Neural cell (in vitro differentiated cells): ENCODE results near the gene LCE2A. TPM values are rescaled to one million over a fixed set of nuclear protein-coding genes. Genes with fewer than 3 reads are reported as not detected.

Experiments
- H2AFZ ChIP-seq: fragments of 200-600, 300-800 bp; sonication (generic), shearing (Covaris generic); 2 replicates; pipeline ENCODE4 v1.6.0; 2014; ENCODE audit warnings: low read depth, mild to moderate bottlenecking, antibody characterized with exemption, low read length, moderate library complexity
- H3F3A ChIP-seq: fragments of 200-600 bp; shearing (Covaris generic); 2 replicates; pipeline ENCODE4 v1.6.1; 2016; ENCODE audit warnings: mild to moderate bottlenecking, moderate library complexity, mixed read lengths, antibody characterized with exemption, low read length; ENCODE audit not compliant: insufficient read depth, poor library complexity, severe bottlenecking
- H3K27ac ChIP-seq: fragments of 200-600, 300-800 bp; sonication (generic), shearing (Covaris generic); 2 replicates; pipeline ENCODE4 v1.5.1; 2014; ENCODE audit warnings: mild to moderate bottlenecking, low read length, moderate library complexity
- H3K27me3 ChIP-seq: fragments of 300-800, 200-600 bp; sonication (generic), shearing (Covaris generic); 2 replicates; pipeline ENCODE4 v1.6.0; 2014; ENCODE audit warnings: mild to moderate bottlenecking, low read depth, low read length, moderate library complexity; ENCODE audit not compliant: insufficient read depth
- H3K36me3 ChIP-seq: fragments of 300-800, 200-600 bp; sonication (generic), shearing (Covaris generic); 2 replicates; pipeline ENCODE4 v1.5.1; 2014; ENCODE audit warnings: mild to moderate bottlenecking, antibody characterized with exemption, low read length, moderate library complexity; ENCODE audit not compliant: insufficient read depth
- H3K4me2 ChIP-seq: fragments of 300-800, 200-600 bp; sonication (generic), shearing (Covaris generic); 2 replicates; pipeline ENCODE4 v1.6.0; 2014; ENCODE audit warnings: mild to moderate bottlenecking, low read length
- H3K4me3 ChIP-seq: fragments of 300-800, 200-600 bp; sonication (generic), shearing (Covaris generic); 2 replicates; pipeline ENCODE4 v1.5.1; 2014; ENCODE audit warnings: mild to moderate bottlenecking, low read length, moderate library complexity
- H3K79me2 ChIP-seq: fragments of 200-600 bp; shearing (Covaris generic); replicated peaks from 2 replicates; pipeline ENCODE4 v1.6.0; 2014; ENCODE audit warnings: mild to moderate bottlenecking, low read length, moderate library complexity; ENCODE audit not compliant: insufficient read depth
- H3K9ac ChIP-seq: fragments of 300-800, 200-600 bp; sonication (generic), shearing (Covaris generic); 2 replicates; pipeline ENCODE4 v1.6.1; 2016; ENCODE audit warnings: mild to moderate bottlenecking, low read length, mixed read lengths
- H3K9me2 ChIP-seq: fragments of 200-600 bp; shearing (Covaris generic); 2 replicates; pipeline ENCODE4 v1.6.1; 2016; ENCODE audit warnings: mild to moderate bottlenecking, low read length, mixed read lengths; ENCODE audit not compliant: insufficient read depth
- H3K9me3 ChIP-seq: fragments of 200-600, 300-800 bp; sonication (generic), shearing (Covaris generic); 2 replicates; pipeline ENCODE4 v1.6.1; 2016; ENCODE audit warnings: mild to moderate bottlenecking, mixed run types, low read length, moderate library complexity, mixed read lengths
- H4K20me1 ChIP-seq: fragments of 200-600 bp; shearing (Covaris generic); 2 replicates; pipeline ENCODE4 v1.6.1; 2016; ENCODE audit warnings: mild to moderate bottlenecking, mixed run types; ENCODE audit not compliant: insufficient read depth
- EP300 ChIP-seq: fragments of 450-650 bp; conservative IDR thresholded peaks from 2 replicates; pipeline ENCODE4 v1.6.1; 2014; ENCODE audit warnings: antibody characterized with exemption, mild to moderate bottlenecking, moderate library complexity; ENCODE audit not compliant: poor library complexity, severe bottlenecking
- EZH2 ChIP-seq: fragments of 200-600, 300-800 bp; shearing (Covaris generic), sonication (generic); IDR thresholded peaks from 2 replicates; pipeline ENCODE4 v1.6.1; 2014; ENCODE audit warnings: antibody characterized with exemption, low read length, borderline replicate concordance, mild to moderate bottlenecking; ENCODE audit not compliant: insufficient read depth, poor library complexity, severe bottlenecking
- MXI1 ChIP-seq: fragments of 450-650 bp; conservative IDR thresholded peaks from 2 replicates; pipeline ENCODE4 v1.6.1; 2014; ENCODE audit warnings: antibody characterized with exemption, mild to moderate bottlenecking; ENCODE audit not compliant: poor library complexity, severe bottlenecking
- POLR2AphosphoS5 ChIP-seq: IDR thresholded peaks from 2 replicates; pipeline ENCODE4 v1.6.1; 2012
- RAD21 ChIP-seq: fragments of 450-650 bp; conservative IDR thresholded peaks from 2 replicates; pipeline ENCODE4 v1.6.1; 2014; ENCODE audit warnings: antibody characterized with exemption, mild to moderate bottlenecking, moderate library complexity
- SMC3 ChIP-seq: fragments of 450-650 bp; conservative IDR thresholded peaks from 2 replicates; pipeline ENCODE4 v1.6.1; 2014; ENCODE audit warnings: antibody characterized with exemption, mild to moderate bottlenecking, moderate library complexity; ENCODE audit not compliant: poor library complexity
- TAF1 ChIP-seq: IDR thresholded peaks from 2 replicates; pipeline ENCODE4 v1.6.1; 2012; ENCODE audit warnings: low read depth
- polyA plus RNA-seq: library from polyadenylated mRNA; depleted of rRNA; stranded (reverse); fragments of >200 nt; gene quantifications from 2 replicates; pipeline ENCODE4 v1.2.3, GENCODE V29; 2014
- TF ChIP-seq, protein P1 (sequence below): fragments of 450-650 bp; IDR thresholded peaks from 2 replicates; pipeline ENCODE4 v1.5.1; 2014; ENCODE audit warnings: antibody characterized with exemption, mild to moderate bottlenecking, moderate library complexity; ENCODE audit not compliant: poor library complexity, severe bottlenecking
- TF ChIP-seq, protein P2 (sequence below): IDR thresholded peaks from 2 replicates; pipeline ENCODE4 v1.6.1; 2012; ENCODE audit warnings: borderline replicate concordance

The LCE2A gene
- polyA plus RNA-seq, 1 donor from 2014 or later, result not detected

DNA sequence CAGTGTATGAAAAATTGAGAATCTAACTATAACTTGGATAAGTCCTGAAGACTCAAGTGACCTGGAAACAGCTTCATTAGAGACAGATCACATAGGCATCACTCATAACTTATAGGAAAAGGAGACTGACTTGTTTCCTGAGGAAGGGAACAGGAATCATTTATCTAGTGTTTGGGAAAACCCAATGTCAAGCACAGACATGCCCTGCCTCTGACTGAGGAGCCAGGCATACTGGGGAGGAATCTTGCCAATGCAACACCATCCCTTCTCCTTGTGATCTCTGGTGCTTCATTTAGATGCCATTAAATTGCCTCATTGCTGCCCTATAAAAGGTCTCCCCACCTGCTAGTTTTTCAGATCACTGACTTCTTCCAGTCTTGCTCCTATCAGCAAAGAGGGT lies 20.1 kb downstream of the LCE2A start:
- Histone ChIP-seq H3K27ac (no peak overlapping the region), H4K20me1 (no peaks in the 10 kb centered on the region), H3K4me3 (no peak overlapping the region), H3K79me2 (no peaks in the 10 kb centered on the region), H3K9me3 (peaks cover 3% of the 10 kb centered on the region), H3K9me2 (no peaks in the 10 kb centered on the region), H3K36me3 (no peaks in the 10 kb centered on the region), H3F3A (no peaks in the 10 kb centered on the region), H3K9ac (no peak overlapping the region), H3K27me3 (no peaks in the 10 kb centered on the region), H2AFZ (no peak overlapping the region), H3K4me2 (no peak overlapping the region)
- TF ChIP-seq EZH2, result no peak
- TF ChIP-seq, protein P1, sequence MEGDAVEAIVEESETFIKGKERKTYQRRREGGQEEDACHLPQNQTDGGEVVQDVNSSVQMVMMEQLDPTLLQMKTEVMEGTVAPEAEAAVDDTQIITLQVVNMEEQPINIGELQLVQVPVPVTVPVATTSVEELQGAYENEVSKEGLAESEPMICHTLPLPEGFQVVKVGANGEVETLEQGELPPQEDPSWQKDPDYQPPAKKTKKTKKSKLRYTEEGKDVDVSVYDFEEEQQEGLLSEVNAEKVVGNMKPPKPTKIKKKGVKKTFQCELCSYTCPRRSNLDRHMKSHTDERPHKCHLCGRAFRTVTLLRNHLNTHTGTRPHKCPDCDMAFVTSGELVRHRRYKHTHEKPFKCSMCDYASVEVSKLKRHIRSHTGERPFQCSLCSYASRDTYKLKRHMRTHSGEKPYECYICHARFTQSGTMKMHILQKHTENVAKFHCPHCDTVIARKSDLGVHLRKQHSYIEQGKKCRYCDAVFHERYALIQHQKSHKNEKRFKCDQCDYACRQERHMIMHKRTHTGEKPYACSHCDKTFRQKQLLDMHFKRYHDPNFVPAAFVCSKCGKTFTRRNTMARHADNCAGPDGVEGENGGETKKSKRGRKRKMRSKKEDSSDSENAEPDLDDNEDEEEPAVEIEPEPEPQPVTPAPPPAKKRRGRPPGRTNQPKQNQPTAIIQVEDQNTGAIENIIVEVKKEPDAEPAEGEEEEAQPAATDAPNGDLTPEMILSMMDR, result no peak
- no peak for TF ChIP-seq MXI1
- TF ChIP-seq POLR2AphosphoS5, result no peak
- TF ChIP-seq SMC3, result no peak
- no peak for TF ChIP-seq TAF1
- TF ChIP-seq RAD21, result no peak
- no peak for TF ChIP-seq EP300
- TF ChIP-seq, protein P2, sequence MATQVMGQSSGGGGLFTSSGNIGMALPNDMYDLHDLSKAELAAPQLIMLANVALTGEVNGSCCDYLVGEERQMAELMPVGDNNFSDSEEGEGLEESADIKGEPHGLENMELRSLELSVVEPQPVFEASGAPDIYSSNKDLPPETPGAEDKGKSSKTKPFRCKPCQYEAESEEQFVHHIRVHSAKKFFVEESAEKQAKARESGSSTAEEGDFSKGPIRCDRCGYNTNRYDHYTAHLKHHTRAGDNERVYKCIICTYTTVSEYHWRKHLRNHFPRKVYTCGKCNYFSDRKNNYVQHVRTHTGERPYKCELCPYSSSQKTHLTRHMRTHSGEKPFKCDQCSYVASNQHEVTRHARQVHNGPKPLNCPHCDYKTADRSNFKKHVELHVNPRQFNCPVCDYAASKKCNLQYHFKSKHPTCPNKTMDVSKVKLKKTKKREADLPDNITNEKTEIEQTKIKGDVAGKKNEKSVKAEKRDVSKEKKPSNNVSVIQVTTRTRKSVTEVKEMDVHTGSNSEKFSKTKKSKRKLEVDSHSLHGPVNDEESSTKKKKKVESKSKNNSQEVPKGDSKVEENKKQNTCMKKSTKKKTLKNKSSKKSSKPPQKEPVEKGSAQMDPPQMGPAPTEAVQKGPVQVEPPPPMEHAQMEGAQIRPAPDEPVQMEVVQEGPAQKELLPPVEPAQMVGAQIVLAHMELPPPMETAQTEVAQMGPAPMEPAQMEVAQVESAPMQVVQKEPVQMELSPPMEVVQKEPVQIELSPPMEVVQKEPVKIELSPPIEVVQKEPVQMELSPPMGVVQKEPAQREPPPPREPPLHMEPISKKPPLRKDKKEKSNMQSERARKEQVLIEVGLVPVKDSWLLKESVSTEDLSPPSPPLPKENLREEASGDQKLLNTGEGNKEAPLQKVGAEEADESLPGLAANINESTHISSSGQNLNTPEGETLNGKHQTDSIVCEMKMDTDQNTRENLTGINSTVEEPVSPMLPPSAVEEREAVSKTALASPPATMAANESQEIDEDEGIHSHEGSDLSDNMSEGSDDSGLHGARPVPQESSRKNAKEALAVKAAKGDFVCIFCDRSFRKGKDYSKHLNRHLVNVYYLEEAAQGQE, result no peak

DNA sequence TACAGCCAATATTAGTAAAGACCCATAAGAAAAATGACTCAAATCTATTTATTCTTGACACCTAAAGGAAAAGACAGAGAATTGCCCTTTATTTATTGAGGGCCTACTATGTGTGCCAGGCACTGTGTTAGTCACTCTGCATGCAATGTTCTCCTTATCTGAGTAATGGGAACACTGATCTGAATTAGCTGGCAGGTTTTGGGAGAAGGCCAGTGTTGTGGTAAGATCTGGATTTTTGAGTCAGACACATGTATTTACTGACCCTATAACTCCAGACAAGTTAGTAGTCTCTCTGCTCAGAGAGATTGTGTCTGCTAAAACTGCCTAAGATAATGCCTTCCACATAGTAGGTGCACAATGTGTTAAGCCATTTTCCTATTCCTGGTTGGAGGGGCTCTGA lies 27.1 kb downstream of the LCE2A start:
- H3K9ac ChIP-seq, result no peak overlapping the region
- H3K36me3 ChIP-seq, result no peaks in the 10 kb centered on the region
- no peaks in the 10 kb centered on the region for H3K79me2 ChIP-seq

More for the DNA sequence above, 27.1 kb downstream of the LCE2A start:
- H3K27ac ChIP-seq, result no peak overlapping the region
- TF ChIP-seq EP300, result no peak
- no peak for TF ChIP-seq RAD21
- TF ChIP-seq TAF1, result no peak
- TF ChIP-seq MXI1, result no peak
- TF ChIP-seq POLR2AphosphoS5, result no peak
- TF ChIP-seq, protein P1, result no peak
- H3K9me2 ChIP-seq, result no peaks in the 10 kb centered on the region
- no peaks in the 10 kb centered on the region for H4K20me1 ChIP-seq
- no peaks in the 10 kb centered on the region for H3F3A ChIP-seq
- peaks cover 7% of the 10 kb centered on the region for H3K9me3 ChIP-seq
- H3K4me2 ChIP-seq, result no peak overlapping the region
- no peak overlapping the region for H2AFZ ChIP-seq
- H3K4me3 ChIP-seq, result no peak overlapping the region
- no peaks in the 10 kb centered on the region for H3K27me3 ChIP-seq
